Measurements from ENCODE around the gene SLC52A1.
"Not testable (repeated sequence)": the region's sequence is repeated elsewhere in the genome, so short reads cannot be mapped to it uniquely, and the experiment has no call there.

SLC52A1 gene

GRCh38 chr17:5030168-5030567 lies 5.1 kb downstream of the SLC52A1 start:
- not testable (repeated sequence) for H3K9ac ChIP-seq (ENCODE audit: low read depth, low read length); H3K4me1 ChIP-seq (ENCODE audit: insufficient read depth, low read length); H3K9me3 ChIP-seq (ENCODE audit: insufficient read depth, low read depth, low read length); H3K4me3 ChIP-seq (ENCODE audit: low read length); H3K36me3 ChIP-seq (ENCODE audit: insufficient read depth, low read length); H3K27ac ChIP-seq (ENCODE audit: low read depth, low read length); H3K27me3 ChIP-seq (ENCODE audit: insufficient read depth, low read length)
- WGBS: 94% methylated on average over 2 of the region's 2 CpGs

GRCh38 chr17:5027916-5028315 lies 7.3 kb downstream of the SLC52A1 start:
- no peak overlapping the region for H3K27ac ChIP-seq (ENCODE audit: low read depth, low read length)
- no peaks in the 10 kb centered on the region for H3K9me3 ChIP-seq (ENCODE audit: insufficient read depth, low read depth, low read length)
- no peak overlapping the region for H3K9ac ChIP-seq (ENCODE audit: low read depth, low read length)
- peaks cover 11% of the 10 kb centered on the region for H3K36me3 ChIP-seq (ENCODE audit: insufficient read depth, low read length)
- H3K4me1 ChIP-seq (ENCODE audit: insufficient read depth, low read length): no peaks in the 10 kb centered on the region
- 91% methylated on average over 4 of the region's 5 CpGs for WGBS
- H3K27me3 ChIP-seq (ENCODE audit: insufficient read depth, low read length): no peaks in the 10 kb centered on the region
- no peak overlapping the region for H3K4me3 ChIP-seq (ENCODE audit: low read length)

- H3K36me3 ChIP-seq (ENCODE audit: insufficient read depth, low read length): peaks cover 17% of the 10 kb centered on the region
- H3K4me1 ChIP-seq (ENCODE audit: insufficient read depth, low read length): no peaks in the 10 kb centered on the region
- H3K4me3 ChIP-seq (ENCODE audit: low read length): no peak overlapping the region
- no peaks in the 10 kb centered on the region for H3K27me3 ChIP-seq (ENCODE audit: insufficient read depth, low read length)
- no peak overlapping the region for H3K9ac ChIP-seq (ENCODE audit: low read depth, low read length)
- WGBS: 93% methylated on average over 6 of the region's 6 CpGs
- no peak overlapping the region for H3K27ac ChIP-seq (ENCODE audit: low read depth, low read length)
- no peaks in the 10 kb centered on the region for H3K9me3 ChIP-seq (ENCODE audit: insufficient read depth, low read depth, low read length)
These were observed 7.9 kb downstream of the SLC52A1 start for GRCh38 chr17:5027299-5027698.

DNA sequence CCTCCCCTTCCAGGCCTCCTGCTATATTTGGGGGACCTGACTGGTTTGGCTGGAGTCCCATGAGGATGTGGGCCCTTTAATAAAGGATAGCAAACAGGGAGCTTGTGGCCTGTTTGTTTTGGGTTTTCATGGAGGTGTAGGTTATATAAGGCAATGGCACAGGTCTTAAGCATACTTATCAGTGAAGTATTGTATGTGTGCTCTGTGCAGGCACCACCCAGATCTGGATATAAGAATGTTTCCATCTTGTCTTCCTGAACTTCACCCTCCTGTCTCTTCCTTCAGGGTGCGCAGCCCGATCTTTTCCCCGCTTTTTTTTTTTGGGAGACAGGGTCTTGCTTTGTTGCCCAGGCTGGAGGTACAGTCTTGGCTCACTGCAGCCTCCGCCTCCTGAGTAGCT lies 10.6 kb downstream of the SLC52A1 start:
- peaks cover 43% of the 10 kb centered on the region for H3K36me3 ChIP-seq (ENCODE audit: insufficient read depth, low read length)
- H3K27ac ChIP-seq (ENCODE audit: low read depth, low read length): no peak overlapping the region
- H3K4me1 ChIP-seq (ENCODE audit: insufficient read depth, low read length): no peaks in the 10 kb centered on the region
- H3K27me3 ChIP-seq (ENCODE audit: insufficient read depth, low read length): no peaks in the 10 kb centered on the region
- H3K4me3 ChIP-seq (ENCODE audit: low read length): no peak overlapping the region
- WGBS: 98% methylated on average over 4 of the region's 4 CpGs
- no peaks in the 10 kb centered on the region for H3K9me3 ChIP-seq (ENCODE audit: insufficient read depth, low read depth, low read length)
- no peak overlapping the region for H3K9ac ChIP-seq (ENCODE audit: low read depth, low read length)

GRCh38 chr17:5023588-5024147 lies 11.6 kb downstream of the SLC52A1 start:
- no peak overlapping the region for H3K9ac ChIP-seq (ENCODE audit: low read depth, low read length)
- no peaks in the 10 kb centered on the region for H3K9me3 ChIP-seq (ENCODE audit: insufficient read depth, low read depth, low read length)
- H3K27ac ChIP-seq (ENCODE audit: low read depth, low read length): no peak overlapping the region
- WGBS: 96% methylated on average over 28 of the region's 29 CpGs
- H3K36me3 ChIP-seq (ENCODE audit: insufficient read depth, low read length): peaks cover 53% of the 10 kb centered on the region
- H3K27me3 ChIP-seq (ENCODE audit: insufficient read depth, low read length): no peaks in the 10 kb centered on the region
- H3K4me1 ChIP-seq (ENCODE audit: insufficient read depth, low read length): no peaks in the 10 kb centered on the region
- H3K4me3 ChIP-seq (ENCODE audit: low read length): no peak overlapping the region

- no peaks in the 10 kb centered on the region for H3K9me3 ChIP-seq (ENCODE audit: insufficient read depth, low read depth, low read length)
- peaks cover 62% of the 10 kb centered on the region for H3K36me3 ChIP-seq (ENCODE audit: insufficient read depth, low read length)
- H3K4me3 ChIP-seq (ENCODE audit: low read length): no peak overlapping the region
- H3K27me3 ChIP-seq (ENCODE audit: insufficient read depth, low read length): no peaks in the 10 kb centered on the region
- WGBS: 96% methylated on average over 30 of the region's 30 CpGs
- no peaks in the 10 kb centered on the region for H3K4me1 ChIP-seq (ENCODE audit: insufficient read depth, low read length)
- no peak overlapping the region for H3K9ac ChIP-seq (ENCODE audit: low read depth, low read length)
- H3K27ac ChIP-seq (ENCODE audit: low read depth, low read length): no peak overlapping the region
These were observed 13.0 kb downstream of the SLC52A1 start for GRCh38 chr17:5022171-5022711.

- Histone ChIP-seq H3K9ac (ENCODE audit: low read depth, low read length) (no peak overlapping the region), H3K27me3 (ENCODE audit: insufficient read depth, low read length) (no peaks in the 10 kb centered on the region), H3K4me1 (ENCODE audit: insufficient read depth, low read length) (no peaks in the 10 kb centered on the region), H3K27ac (ENCODE audit: low read depth, low read length) (no peak overlapping the region), H3K9me3 (ENCODE audit: insufficient read depth, low read depth, low read length) (no peaks in the 10 kb centered on the region), H3K36me3 (ENCODE audit: insufficient read depth, low read length) (peaks cover 71% of the 10 kb centered on the region), H3K4me3 (ENCODE audit: low read length) (no peak overlapping the region)
- 94% methylated on average over 20 of the region's 20 CpGs for WGBS
These were observed 14.7 kb downstream of the SLC52A1 start for GRCh38 chr17:5020502-5021023.

GRCh38 chr17:5019475-5019956 lies 15.7 kb downstream of the SLC52A1 start:
- Histone ChIP-seq H3K4me3 (ENCODE audit: low read length) (no peak overlapping the region), H3K4me1 (ENCODE audit: insufficient read depth, low read length) (no peaks in the 10 kb centered on the region), H3K27ac (ENCODE audit: low read depth, low read length) (no peak overlapping the region), H3K9me3 (ENCODE audit: insufficient read depth, low read depth, low read length) (no peaks in the 10 kb centered on the region), H3K27me3 (ENCODE audit: insufficient read depth, low read length) (no peaks in the 10 kb centered on the region), H3K36me3 (ENCODE audit: insufficient read depth, low read length) (peaks cover 81% of the 10 kb centered on the region), H3K9ac (ENCODE audit: low read depth, low read length) (no peak overlapping the region)
- no CpG with 5 or more reads among the region's 1 CpG for WGBS

DNA sequence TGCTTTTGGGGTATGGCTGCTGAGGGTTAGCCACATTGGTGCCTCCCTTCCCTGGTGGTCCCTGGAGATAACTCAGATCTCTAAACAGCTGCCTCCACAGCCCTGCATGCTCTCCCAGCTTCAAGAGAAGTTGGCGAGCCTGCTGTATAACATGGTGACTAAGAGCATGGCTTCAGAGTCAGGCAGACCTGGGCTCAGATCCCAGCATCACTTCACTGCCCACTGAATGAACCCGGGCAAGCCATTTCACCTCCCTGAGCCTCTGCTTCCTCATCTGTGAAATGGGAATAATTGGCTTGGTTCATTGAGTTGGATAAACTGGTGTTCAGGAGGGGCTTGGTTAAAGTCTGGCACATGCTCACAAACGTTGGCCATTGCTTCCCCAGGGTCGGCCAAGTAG lies 20.9 kb downstream of the SLC52A1 start:
- H3K4me1 ChIP-seq (ENCODE audit: insufficient read depth, low read length): no peaks in the 10 kb centered on the region
- H3K9me3 ChIP-seq (ENCODE audit: insufficient read depth, low read depth, low read length): no peaks in the 10 kb centered on the region
- no peak overlapping the region for H3K4me3 ChIP-seq (ENCODE audit: low read length)
- WGBS: 90% methylated on average over 4 of the region's 4 CpGs
- H3K36me3 ChIP-seq (ENCODE audit: insufficient read depth, low read length): peaks cover 75% of the 10 kb centered on the region
- no peak overlapping the region for H3K27ac ChIP-seq (ENCODE audit: low read depth, low read length)
- H3K9ac ChIP-seq (ENCODE audit: low read depth, low read length): no peak overlapping the region
- no peaks in the 10 kb centered on the region for H3K27me3 ChIP-seq (ENCODE audit: insufficient read depth, low read length)

- Histone ChIP-seq H3K9ac (ENCODE audit: low read depth, low read length) (no peak overlapping the region), H3K36me3 (ENCODE audit: insufficient read depth, low read length) (peaks cover 81% of the 10 kb centered on the region), H3K27me3 (ENCODE audit: insufficient read depth, low read length) (no peaks in the 10 kb centered on the region), H3K9me3 (ENCODE audit: insufficient read depth, low read depth, low read length) (no peaks in the 10 kb centered on the region), H3K4me3 (ENCODE audit: low read length) (no peak overlapping the region), H3K27ac (ENCODE audit: low read depth, low read length) (no peak overlapping the region), H3K4me1 (ENCODE audit: insufficient read depth, low read length) (no peaks in the 10 kb centered on the region)
- 93% methylated on average over 6 of the region's 6 CpGs for WGBS
These were observed 23.3 kb downstream of the SLC52A1 start for GRCh38 chr17:5011928-5012327.

DNA sequence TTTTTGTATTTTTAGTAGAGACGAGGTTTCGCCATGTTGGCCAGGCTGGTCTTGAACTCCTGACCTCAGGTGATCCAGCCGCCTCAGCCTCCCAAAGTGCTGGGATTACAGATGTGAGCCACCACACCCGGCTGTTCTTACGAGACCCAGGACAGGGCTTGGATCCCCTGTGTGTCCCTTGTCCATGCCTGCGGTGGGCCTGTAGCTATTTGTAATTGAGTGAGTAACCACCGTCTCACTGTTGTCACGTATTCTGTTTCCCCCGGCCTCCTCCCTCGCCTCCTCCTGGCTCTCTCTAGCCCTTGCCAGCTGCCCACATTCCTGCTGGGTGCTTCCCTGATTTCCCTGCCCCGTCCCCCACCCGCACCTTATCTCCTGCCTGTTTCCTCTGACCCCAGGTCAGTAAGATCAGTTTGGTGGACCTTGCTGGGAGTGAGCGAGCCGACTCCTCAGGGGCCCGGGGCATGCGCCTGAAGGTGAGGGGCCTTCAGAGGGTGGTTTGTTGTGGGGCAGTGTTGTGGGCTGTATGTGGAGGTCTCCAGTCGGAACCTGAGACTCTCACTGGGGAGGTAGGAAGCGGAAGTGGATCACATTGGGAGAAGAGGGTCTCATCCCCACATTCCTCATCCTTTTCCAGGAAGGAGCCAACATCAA lies 31.9 kb downstream of the SLC52A1 start:
- Histone ChIP-seq H3K27ac (ENCODE audit: low read depth, low read length) (no peak overlapping the region), H3K36me3 (ENCODE audit: insufficient read depth, low read length) (peaks cover 75% of the 10 kb centered on the region), H3K9ac (ENCODE audit: low read depth, low read length) (no peak overlapping the region), H3K4me3 (ENCODE audit: low read length) (no peak overlapping the region), H3K4me1 (ENCODE audit: insufficient read depth, low read length) (peaks cover 12% of the 10 kb centered on the region), H3K27me3 (ENCODE audit: insufficient read depth, low read length) (no peaks in the 10 kb centered on the region), H3K9me3 (ENCODE audit: insufficient read depth, low read depth, low read length) (no peaks in the 10 kb centered on the region)
- 95% methylated on average over 17 of the region's 18 CpGs for WGBS
